AG04450 (cell line): ENCODE data around the gene NPBWR2. TPM values are rescaled to one million over a fixed set of nuclear protein-coding genes. Genes with fewer than 3 reads are reported as not detected.

ENCODE experiments used
- CTCF ChIA-PET: fragments of 300-600, 350-600 bp; formaldehyde crosslinking; extraction: SDS; loops from one replicate; lab custom pipeline; 2022; ENCODE audit warnings: antibody characterized with exemption, inconsistent platforms; lab: Charles Lee
- POLR2A ChIA-PET: fragments of 350-600 bp; formaldehyde crosslinking; extraction: SDS; loops from one replicate; lab custom pipeline; 2021; ENCODE audit warnings: antibody characterized with exemption, inconsistent platforms; lab: Yijun Ruan, JAX
- DNase-seq: peaks from one replicate; pipeline ENCODE4 v3.0.0-alpha.2; 2011; ENCODE audit warnings: low read depth, low spot score
- H3K27ac ChIP-seq: one replicate; pipeline ENCODE4 v1.5.1; 2012; ENCODE audit warnings: low read depth, low read length, control low read depth
- H3K27me3 ChIP-seq: one replicate; pipeline ENCODE4 v1.6.0; 2012; ENCODE audit warnings: low read length; ENCODE audit not compliant: control insufficient read depth, insufficient read depth
- H3K4me3 ChIP-seq: 2 replicates; pipeline ENCODE4 v1.5.1; 2011; ENCODE audit warnings: mild to moderate bottlenecking, low read depth, low read length, control low read depth
- H3K9me3 ChIP-seq: 2 replicates; pipeline ENCODE4 v1.5.1; 2012; ENCODE audit warnings: low read length; ENCODE audit not compliant: control insufficient read depth, insufficient read depth
- polyA plus RNA-seq: library from polyadenylated mRNA; depleted of rRNA; stranded (reverse); fragments of >200 nt; gene quantifications from 2 replicates; pipeline ENCODE4 v1.2.3, GENCODE V29; 2011
- TF ChIP-seq, protein P1 (sequence below): IDR thresholded peaks from 2 replicates; pipeline ENCODE4 v1.5.1; 2011; ENCODE audit warnings: low read depth, low read length, control low read depth, inconsistent platforms

The NPBWR2 gene
- polyA plus RNA-seq, 1 experiment = not detected

DNA sequence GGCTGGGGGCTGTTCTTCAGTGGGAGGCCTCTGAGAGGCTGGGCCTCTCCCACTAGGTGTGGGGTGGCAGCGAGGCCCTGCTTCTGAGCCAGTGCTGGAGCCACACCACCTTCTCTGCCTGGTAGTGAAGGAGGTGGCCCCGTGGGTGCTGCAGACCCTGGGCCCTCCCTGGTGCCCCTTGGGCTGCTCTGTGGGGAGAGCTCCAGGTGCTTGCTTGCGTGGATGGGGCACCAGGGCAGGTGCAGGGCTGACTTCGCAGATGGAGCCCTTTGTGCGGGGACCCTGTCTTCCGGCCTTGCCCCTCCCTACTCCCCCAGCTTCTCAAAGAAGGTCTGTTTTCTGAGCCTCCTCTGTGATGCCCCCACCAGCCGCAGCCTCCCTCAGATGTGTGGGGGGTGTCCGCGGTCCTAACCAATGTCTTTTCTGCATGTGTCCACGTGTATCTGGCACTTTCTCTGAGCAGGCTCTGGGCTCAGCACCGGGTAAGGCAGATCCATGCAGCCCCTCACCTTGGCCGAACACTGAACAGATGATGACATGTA lies 39.6 kb upstream of the NPBWR2 start:
- no peak overlapping the region for H3K27ac ChIP-seq
- no peak overlapping the region for H3K4me3 ChIP-seq
- DNase-seq = no peak
- ChIA-PET POLR2A (no interaction called here), CTCF (no interaction called here)
- peaks cover 32% of the 10 kb centered on the region for H3K9me3 ChIP-seq
- TF ChIP-seq, protein P1, sequence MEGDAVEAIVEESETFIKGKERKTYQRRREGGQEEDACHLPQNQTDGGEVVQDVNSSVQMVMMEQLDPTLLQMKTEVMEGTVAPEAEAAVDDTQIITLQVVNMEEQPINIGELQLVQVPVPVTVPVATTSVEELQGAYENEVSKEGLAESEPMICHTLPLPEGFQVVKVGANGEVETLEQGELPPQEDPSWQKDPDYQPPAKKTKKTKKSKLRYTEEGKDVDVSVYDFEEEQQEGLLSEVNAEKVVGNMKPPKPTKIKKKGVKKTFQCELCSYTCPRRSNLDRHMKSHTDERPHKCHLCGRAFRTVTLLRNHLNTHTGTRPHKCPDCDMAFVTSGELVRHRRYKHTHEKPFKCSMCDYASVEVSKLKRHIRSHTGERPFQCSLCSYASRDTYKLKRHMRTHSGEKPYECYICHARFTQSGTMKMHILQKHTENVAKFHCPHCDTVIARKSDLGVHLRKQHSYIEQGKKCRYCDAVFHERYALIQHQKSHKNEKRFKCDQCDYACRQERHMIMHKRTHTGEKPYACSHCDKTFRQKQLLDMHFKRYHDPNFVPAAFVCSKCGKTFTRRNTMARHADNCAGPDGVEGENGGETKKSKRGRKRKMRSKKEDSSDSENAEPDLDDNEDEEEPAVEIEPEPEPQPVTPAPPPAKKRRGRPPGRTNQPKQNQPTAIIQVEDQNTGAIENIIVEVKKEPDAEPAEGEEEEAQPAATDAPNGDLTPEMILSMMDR = no peak
- H3K27me3 ChIP-seq = peaks cover under 1% of the 10 kb centered on the region

DNA sequence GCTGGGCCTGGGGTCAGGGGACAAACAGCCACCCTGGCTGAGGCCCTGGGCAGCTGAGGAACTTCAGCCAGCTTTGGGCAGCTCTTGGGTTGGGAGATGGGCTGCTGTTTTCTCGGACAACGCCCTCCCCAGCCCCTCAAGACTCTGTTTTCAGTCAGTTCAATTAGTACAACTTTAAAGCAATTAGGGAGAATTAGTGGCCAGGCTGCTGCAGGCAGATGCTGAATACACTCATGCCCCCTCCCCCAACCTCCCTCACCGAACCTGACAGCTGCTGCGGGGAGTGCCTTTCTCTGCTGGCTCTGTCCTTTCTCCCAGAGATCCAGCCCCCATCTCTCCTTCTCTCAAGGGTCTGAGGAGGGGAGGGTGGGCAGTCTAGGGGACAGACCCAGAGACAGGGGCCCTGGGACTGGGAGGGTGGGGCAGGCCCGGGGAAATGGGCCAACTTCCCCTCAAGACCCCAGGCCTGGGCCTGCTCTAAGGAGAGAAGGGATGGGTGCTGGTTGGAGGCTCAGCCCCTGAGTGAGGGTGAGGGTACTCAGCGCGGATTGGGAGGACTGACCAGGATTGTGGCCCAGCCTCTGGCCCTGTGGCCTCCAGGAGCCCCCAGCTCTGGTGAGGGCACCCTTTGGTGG lies 39.1 kb upstream of the NPBWR2 start:
- Histone ChIP-seq H3K9me3 (peaks cover 32% of the 10 kb centered on the region), H3K27ac (no peak overlapping the region), H3K27me3 (peaks cover 3% of the 10 kb centered on the region), H3K4me3 (no peak overlapping the region)
- POLR2A ChIA-PET = interaction anchor here (0.6 kb wide), 1 partner anchor 606 kb away, joined by 3 read pairs; no protein-coding TSS in a partner anchor
- TF ChIP-seq, protein P1 = no peak
- CTCF ChIA-PET = no interaction called here
- DNase-seq = no peak

DNA sequence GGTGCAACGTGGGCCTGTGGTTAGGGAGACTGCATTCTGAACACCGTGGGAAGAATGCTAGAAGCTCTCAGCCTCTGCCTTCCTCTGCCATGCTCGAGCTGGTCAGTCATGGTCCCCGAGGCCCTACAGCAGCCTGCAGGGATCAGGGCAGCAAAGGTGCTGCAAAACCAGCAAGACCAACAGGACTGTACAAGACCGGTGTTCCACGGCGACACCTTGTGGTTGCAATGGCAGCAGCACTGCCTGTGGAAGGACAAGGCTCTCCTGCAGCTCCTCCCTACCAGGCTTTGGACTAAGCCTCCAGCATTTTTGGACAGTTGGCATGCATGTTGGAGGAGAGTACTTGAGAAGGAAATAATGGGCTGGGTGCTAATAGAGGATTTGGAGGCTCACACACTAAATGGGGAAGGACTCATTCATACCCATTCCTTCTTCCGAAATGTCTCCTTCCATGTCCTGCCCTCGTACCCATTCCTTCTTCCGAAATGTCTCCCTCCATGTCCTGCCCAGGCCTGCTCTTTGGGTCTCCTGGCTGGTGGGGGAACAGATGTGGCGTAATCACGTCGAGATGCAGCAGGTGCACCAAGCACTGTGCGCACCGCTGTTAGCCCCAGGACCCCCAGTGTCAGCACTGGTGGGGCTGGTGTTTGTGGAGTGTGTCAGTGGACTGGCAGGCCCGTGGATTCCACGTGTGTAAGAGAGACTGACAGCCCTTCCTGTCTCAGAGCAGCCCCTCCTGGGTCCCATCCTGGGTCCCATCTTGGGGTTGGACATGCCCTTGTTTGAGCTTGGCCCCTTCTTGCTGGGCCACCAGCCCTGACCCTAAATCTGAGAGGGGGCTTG lies 38.3 kb upstream of the NPBWR2 start:
- TF ChIP-seq, protein P1 = no peak

DNA sequence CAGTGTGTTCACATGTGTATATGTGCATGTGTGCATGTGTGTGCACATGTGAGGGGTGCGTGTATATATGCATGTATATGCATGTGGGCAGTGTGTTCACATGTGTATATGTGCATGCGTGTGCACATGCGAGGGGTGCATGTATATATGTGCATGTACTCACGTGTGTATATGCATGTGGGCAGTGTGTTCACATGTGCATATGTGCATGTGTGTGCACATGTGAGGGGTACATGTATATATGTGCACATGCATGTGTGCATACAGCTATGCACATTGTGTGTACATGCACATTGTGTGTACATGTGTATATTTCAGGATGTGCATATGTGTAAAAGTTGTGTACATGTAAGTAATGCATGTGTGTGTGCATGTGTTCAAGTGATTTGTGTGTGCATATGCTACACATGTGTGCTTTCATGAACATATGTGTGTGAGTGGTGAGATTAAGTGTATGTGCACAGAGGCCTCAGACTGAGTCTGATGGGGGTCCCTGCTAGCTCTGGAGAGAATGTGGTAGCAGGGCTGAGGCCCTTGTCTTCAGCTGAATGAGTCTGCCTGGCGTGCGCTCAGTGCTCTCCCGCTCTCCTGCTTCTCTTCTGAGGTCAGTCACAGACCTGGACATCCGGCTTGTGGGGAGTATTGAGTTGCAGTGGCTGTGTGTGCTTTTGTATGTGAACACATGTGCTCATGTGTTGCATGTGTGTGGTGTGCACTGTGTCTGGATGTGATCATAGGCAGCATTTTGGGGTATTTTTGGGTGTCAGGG lies 37.0 kb upstream of the NPBWR2 start:
- CTCF ChIA-PET = no interaction called here
- POLR2A ChIA-PET = no interaction called here

More for the DNA sequence above, 38.3 kb upstream of the NPBWR2 start:
- ChIA-PET CTCF (no interaction called here), POLR2A (interaction anchor here (0.6 kb wide), 1 partner anchor 605 kb away, joined by 3 read pairs; no protein-coding TSS in a partner anchor)
- Histone ChIP-seq H3K4me3 (no peak overlapping the region), H3K9me3 (peaks cover 32% of the 10 kb centered on the region), H3K27ac (no peak overlapping the region), H3K27me3 (peaks cover 5% of the 10 kb centered on the region)
- DNase-seq = no peak

More for the DNA sequence above, 37.0 kb upstream of the NPBWR2 start:
- peaks cover 29% of the 10 kb centered on the region for H3K9me3 ChIP-seq
- TF ChIP-seq, protein P1 = no peak
- no peak for DNase-seq
- H3K27ac ChIP-seq = no peak overlapping the region
- peaks cover 8% of the 10 kb centered on the region for H3K27me3 ChIP-seq
- H3K4me3 ChIP-seq = no peak overlapping the region
